Panc1 (cell line): Measurements from ENCODE around the gene SWAP70. TPM values are rescaled to one million over a fixed set of nuclear protein-coding genes. Genes with fewer than 3 reads are reported as not detected.

Experiments used
- ATAC-seq: fragments of 200-7000 bp; cut with Tn5 transposase; 2 replicates; pipeline ENCODE4 v1.9.1; 2020; ENCODE audit warnings: mild to moderate bottlenecking, moderate library complexity
- BruUV-seq: library from RNA; stranded (reverse); fragments of 400-500 nt; replicated peaks from 2 replicates; lab custom pipeline; 2021; lab: Mats Ljungman, UMichigan
- CTCF ChIA-PET: fragments of 300-600 bp; sonication (Branson Sonifier 250); formaldehyde crosslinking; loops from one replicate; lab custom pipeline; 2022; ENCODE audit warnings: antibody characterized with exemption; lab: Charles Lee
- POLR2A ChIA-PET: fragments of 300-600 bp; sonication (Branson Sonifier 250); formaldehyde crosslinking; loops from one replicate; lab custom pipeline; 2022; ENCODE audit warnings: antibody characterized with exemption; lab: Charles Lee
- DNase-seq: peaks from one replicate; pipeline ENCODE4 v3.0.0-alpha.2; 2010; ENCODE audit warnings: low read depth, low spot score
- H3K27ac ChIP-seq: 2 replicates; pipeline ENCODE4 v1.5.1; 2011; ENCODE audit warnings: mild to moderate bottlenecking, low read length, inconsistent platforms
- H3K27me3 ChIP-seq: fragments of 200-500 bp; sonication (Bioruptor generic); 2 replicates; pipeline ENCODE4 v1.6.0; 2014; ENCODE audit warnings: low read length, inconsistent platforms; ENCODE audit not compliant: control insufficient read depth, insufficient read depth
- H3K36me3 ChIP-seq: fragments of 200-500 bp; sonication (Bioruptor generic); 2 replicates; pipeline ENCODE4 v1.5.1; 2014; ENCODE audit warnings: inconsistent platforms, mild to moderate bottlenecking, low read length, moderate library complexity; ENCODE audit not compliant: control insufficient read depth, insufficient read depth
- H3K4me1 ChIP-seq: 2 replicates; pipeline ENCODE4 v1.5.1; 2011; ENCODE audit warnings: inconsistent platforms, mild to moderate bottlenecking, low read length, moderate library complexity; ENCODE audit not compliant: control insufficient read depth, insufficient read depth
- H3K4me3 ChIP-seq, 2 experiments: 2 replicates each; pipeline ENCODE4 v1.5.1; 2011 to 2012; ENCODE audit warnings: low read depth in 2 of 2, low read length in 2 of 2, mild to moderate bottlenecking in 2 of 2, inconsistent platforms in 1 of 2, moderate library complexity in 1 of 2
- H3K9me3 ChIP-seq: fragments of 200-500 bp; sonication (Bioruptor generic); 2 replicates; pipeline ENCODE4 v1.5.1; 2014; ENCODE audit warnings: low read depth, mild to moderate bottlenecking, inconsistent platforms, low read length, moderate library complexity; ENCODE audit not compliant: control insufficient read depth, insufficient read depth
- POLR2AphosphoS5 ChIP-seq: IDR thresholded peaks from 2 replicates; pipeline ENCODE4 v1.6.1; 2012; ENCODE audit warnings: mild to moderate bottlenecking, low read depth, low read length, moderate library complexity
- SIN3A ChIP-seq: IDR thresholded peaks from 2 replicates; pipeline ENCODE4 v1.6.1; 2012; ENCODE audit warnings: low read depth, mild to moderate bottlenecking, low read length, moderate library complexity, borderline replicate concordance; ENCODE audit not compliant: insufficient read depth
- TCF7L2 ChIP-seq: IDR thresholded peaks from 2 replicates; pipeline ENCODE4 v1.6.1; 2011; ENCODE audit warnings: mild to moderate bottlenecking, low read depth, low read length, inconsistent platforms
- in situ Hi-C: cut with HindIII; loops from 2 replicates; pipeline ENCODE4 v1.10.0; 2016; ENCODE audit warnings: low sequenced_read_pairs, low pct_unique_long_range_greater_than_20kb
- intact Hi-C: fragments of 100-400 bp; cut with micrococcal nuclease; formaldehyde crosslinking; loops from one replicate; pipeline ENCODE4 v1.10.0; 2022; ENCODE audit not compliant: unreplicated experiment
- total RNA-seq: library from RNA; stranded (reverse); gene quantifications from one replicate; pipeline ENCODE4 v1.2.1, GENCODE V29; 2021; ENCODE audit not compliant: unreplicated experiment
- TF ChIP-seq, protein P1 (sequence below): fragments of 450-650 bp; IDR thresholded peaks from 2 replicates; pipeline ENCODE4 v1.5.1; 2017; ENCODE audit warnings: mild to moderate bottlenecking
- TF ChIP-seq, protein P2 (sequence below), 2 experiments: IDR thresholded peaks; 2 replicates each; pipeline ENCODE4 v1.6.1; 2011 to 2012; ENCODE audit warnings: low read depth in 2 of 2, control low read depth in 1 of 2, low read length in 1 of 2, mild to moderate bottlenecking in 1 of 2, moderate library complexity in 1 of 2; ENCODE audit not compliant: insufficient read depth in 1 of 2

The SWAP70 gene
- total RNA-seq, 1 experiment from 2014 or later: 96.0 TPM

- peaks cover 20% of the 10 kb centered on the region for H3K4me1 ChIP-seq
- ATAC-seq (no peak), DNase-seq (no peak)
- POLR2A ChIA-PET: no interaction called here
- H3K36me3 ChIP-seq: peaks cover 14% of the 10 kb centered on the region
- in situ Hi-C loops (no loop called here), intact Hi-C loops (no loop called here)
- TF ChIP-seq POLR2AphosphoS5 (no peak), SIN3A (no peak)
- TF ChIP-seq, protein P1, sequence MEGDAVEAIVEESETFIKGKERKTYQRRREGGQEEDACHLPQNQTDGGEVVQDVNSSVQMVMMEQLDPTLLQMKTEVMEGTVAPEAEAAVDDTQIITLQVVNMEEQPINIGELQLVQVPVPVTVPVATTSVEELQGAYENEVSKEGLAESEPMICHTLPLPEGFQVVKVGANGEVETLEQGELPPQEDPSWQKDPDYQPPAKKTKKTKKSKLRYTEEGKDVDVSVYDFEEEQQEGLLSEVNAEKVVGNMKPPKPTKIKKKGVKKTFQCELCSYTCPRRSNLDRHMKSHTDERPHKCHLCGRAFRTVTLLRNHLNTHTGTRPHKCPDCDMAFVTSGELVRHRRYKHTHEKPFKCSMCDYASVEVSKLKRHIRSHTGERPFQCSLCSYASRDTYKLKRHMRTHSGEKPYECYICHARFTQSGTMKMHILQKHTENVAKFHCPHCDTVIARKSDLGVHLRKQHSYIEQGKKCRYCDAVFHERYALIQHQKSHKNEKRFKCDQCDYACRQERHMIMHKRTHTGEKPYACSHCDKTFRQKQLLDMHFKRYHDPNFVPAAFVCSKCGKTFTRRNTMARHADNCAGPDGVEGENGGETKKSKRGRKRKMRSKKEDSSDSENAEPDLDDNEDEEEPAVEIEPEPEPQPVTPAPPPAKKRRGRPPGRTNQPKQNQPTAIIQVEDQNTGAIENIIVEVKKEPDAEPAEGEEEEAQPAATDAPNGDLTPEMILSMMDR: no peak
- TF ChIP-seq, protein P2, sequence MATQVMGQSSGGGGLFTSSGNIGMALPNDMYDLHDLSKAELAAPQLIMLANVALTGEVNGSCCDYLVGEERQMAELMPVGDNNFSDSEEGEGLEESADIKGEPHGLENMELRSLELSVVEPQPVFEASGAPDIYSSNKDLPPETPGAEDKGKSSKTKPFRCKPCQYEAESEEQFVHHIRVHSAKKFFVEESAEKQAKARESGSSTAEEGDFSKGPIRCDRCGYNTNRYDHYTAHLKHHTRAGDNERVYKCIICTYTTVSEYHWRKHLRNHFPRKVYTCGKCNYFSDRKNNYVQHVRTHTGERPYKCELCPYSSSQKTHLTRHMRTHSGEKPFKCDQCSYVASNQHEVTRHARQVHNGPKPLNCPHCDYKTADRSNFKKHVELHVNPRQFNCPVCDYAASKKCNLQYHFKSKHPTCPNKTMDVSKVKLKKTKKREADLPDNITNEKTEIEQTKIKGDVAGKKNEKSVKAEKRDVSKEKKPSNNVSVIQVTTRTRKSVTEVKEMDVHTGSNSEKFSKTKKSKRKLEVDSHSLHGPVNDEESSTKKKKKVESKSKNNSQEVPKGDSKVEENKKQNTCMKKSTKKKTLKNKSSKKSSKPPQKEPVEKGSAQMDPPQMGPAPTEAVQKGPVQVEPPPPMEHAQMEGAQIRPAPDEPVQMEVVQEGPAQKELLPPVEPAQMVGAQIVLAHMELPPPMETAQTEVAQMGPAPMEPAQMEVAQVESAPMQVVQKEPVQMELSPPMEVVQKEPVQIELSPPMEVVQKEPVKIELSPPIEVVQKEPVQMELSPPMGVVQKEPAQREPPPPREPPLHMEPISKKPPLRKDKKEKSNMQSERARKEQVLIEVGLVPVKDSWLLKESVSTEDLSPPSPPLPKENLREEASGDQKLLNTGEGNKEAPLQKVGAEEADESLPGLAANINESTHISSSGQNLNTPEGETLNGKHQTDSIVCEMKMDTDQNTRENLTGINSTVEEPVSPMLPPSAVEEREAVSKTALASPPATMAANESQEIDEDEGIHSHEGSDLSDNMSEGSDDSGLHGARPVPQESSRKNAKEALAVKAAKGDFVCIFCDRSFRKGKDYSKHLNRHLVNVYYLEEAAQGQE (IDR thresholded peaks at IDR 0.05; ENCODE audit: insufficient read depth in 1 of 2, low read depth in 2 of 2, low read length in 1 of 2): no peak
- no TSS peak for BruUV-seq
- H3K9me3 ChIP-seq: no peaks in the 10 kb centered on the region
- no peak overlapping the region for H3K27ac ChIP-seq
- H3K27me3 ChIP-seq: no peaks in the 10 kb centered on the region
- no peak overlapping the region for H3K4me3 ChIP-seq
- CTCF ChIA-PET: no interaction called here
These were observed 36.4 kb downstream of the SWAP70 start for GRCh38 chr11:9700105-9700801.

DNA sequence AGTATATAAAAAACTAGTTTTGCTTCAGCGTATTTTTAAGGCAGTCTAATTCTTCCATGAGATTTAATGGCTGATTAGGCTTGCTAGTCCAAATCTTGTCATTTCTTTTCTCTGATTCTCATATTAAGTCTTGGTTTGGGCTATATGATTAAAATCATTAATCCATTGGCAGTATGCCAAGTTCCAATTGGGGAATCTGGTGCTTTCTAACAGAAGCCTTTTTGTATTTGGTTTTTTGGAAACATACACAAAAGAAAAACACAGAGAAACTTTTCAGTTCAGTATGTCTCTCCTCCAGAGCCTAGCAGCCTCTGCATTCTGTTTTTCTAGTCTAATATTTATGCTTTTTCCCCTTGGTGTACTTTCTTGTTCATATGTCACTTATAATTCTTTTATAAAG lies 37.9 kb downstream of the SWAP70 start:
- POLR2A ChIA-PET: no interaction called here
- no peak for DNase-seq
- peak overlapping the region; percentile 1 for H3K27ac ChIP-seq
- H3K4me1 ChIP-seq: peaks cover 20% of the 10 kb centered on the region
- H3K9me3 ChIP-seq: no peaks in the 10 kb centered on the region
- ATAC-seq: no peak
- no peak overlapping the region for H3K4me3 ChIP-seq
- no peaks in the 10 kb centered on the region for H3K27me3 ChIP-seq
- H3K36me3 ChIP-seq: peaks cover under 1% of the 10 kb centered on the region; the same call in 1 of the 2 replicates
- intact Hi-C loops: no loop called here
- in situ Hi-C loops: no loop called here
- TF ChIP-seq, protein P1: no peak
- TF ChIP-seq SIN3A (no peak), TCF7L2 (no peak), POLR2AphosphoS5 (no peak)
- TF ChIP-seq, protein P2 (IDR thresholded peaks at IDR 0.05; ENCODE audit: insufficient read depth in 1 of 2, low read depth in 2 of 2, low read length in 1 of 2): no peak
- CTCF ChIA-PET: no interaction called here
- BruUV-seq: TSS peak; percentile 35
